ENCODE results near the gene TPSAB1. TPM values are rescaled to one million over a fixed set of nuclear protein-coding genes. Genes with fewer than 3 reads are reported as not detected.

The TPSAB1 gene
- total RNA-seq, 1 experiment from 2014 or later = not detected

GRCh38 chr16:1262846-1263221 is 22.3 kb downstream of the TPSAB1 start:
- no peak overlapping the region for H3K27ac Mint-ChIP-seq (ENCODE audit: unreplicated experiment)
- H3K36me3 ChIP-seq (ENCODE audit: control insufficient read depth, insufficient read depth, low read length) = no peaks in the 10 kb centered on the region
- no peak overlapping the region for H3K4me3 Mint-ChIP-seq (ENCODE audit: unreplicated experiment)
- POLR2A ChIA-PET = no interaction called here
- CTCF ChIA-PET = interaction anchor here (0.7 kb wide), 1 partner anchor 15 kb away, joined by 4 read pairs; no protein-coding TSS in a partner anchor
- H3K9me3 ChIP-seq = no peaks in the 10 kb centered on the region
- H3K27me3 Mint-ChIP-seq (ENCODE audit: insufficient read depth, unreplicated experiment) = peaks cover 9% of the 10 kb centered on the region
- DNase-seq = no peak
- no peaks in the 10 kb centered on the region; the same call in 1 of the 2 replicates for H3K27me3 ChIP-seq (replicated peaks; ENCODE audit: control insufficient read depth, insufficient read depth, low read length)
- peaks cover 11% of the 10 kb centered on the region for H3K9me3 Mint-ChIP-seq (ENCODE audit: unreplicated experiment)
- no peak overlapping the region for H3K4me3 ChIP-seq (ENCODE audit: low read depth, low read length)
- H3K4me1 Mint-ChIP-seq (ENCODE audit: low read depth, unreplicated experiment) = no peaks in the 10 kb centered on the region
- intact Hi-C loops (cut with micrococcal nuclease; ENCODE audit: unreplicated experiment) = no loop called here
- no peaks in the 10 kb centered on the region for H3K4me1 ChIP-seq
- BruUV-seq (replicated peaks) = no TSS peak
- TF ChIP-seq, protein P1, sequence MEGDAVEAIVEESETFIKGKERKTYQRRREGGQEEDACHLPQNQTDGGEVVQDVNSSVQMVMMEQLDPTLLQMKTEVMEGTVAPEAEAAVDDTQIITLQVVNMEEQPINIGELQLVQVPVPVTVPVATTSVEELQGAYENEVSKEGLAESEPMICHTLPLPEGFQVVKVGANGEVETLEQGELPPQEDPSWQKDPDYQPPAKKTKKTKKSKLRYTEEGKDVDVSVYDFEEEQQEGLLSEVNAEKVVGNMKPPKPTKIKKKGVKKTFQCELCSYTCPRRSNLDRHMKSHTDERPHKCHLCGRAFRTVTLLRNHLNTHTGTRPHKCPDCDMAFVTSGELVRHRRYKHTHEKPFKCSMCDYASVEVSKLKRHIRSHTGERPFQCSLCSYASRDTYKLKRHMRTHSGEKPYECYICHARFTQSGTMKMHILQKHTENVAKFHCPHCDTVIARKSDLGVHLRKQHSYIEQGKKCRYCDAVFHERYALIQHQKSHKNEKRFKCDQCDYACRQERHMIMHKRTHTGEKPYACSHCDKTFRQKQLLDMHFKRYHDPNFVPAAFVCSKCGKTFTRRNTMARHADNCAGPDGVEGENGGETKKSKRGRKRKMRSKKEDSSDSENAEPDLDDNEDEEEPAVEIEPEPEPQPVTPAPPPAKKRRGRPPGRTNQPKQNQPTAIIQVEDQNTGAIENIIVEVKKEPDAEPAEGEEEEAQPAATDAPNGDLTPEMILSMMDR (IDR thresholded peaks at IDR 0.05; ENCODE audit: insufficient read depth in 1 of 2, low read depth in 1 of 2, low read length in 1 of 2, severe bottlenecking in 1 of 2, unreplicated experiment in 1 of 2) = no peak
- H3K36me3 Mint-ChIP-seq (ENCODE audit: insufficient read depth, unreplicated experiment) = peaks cover 5% of the 10 kb centered on the region

GRCh38 chr16:1263591-1264344 is 23.3 kb downstream of the TPSAB1 start:
- no peaks in the 10 kb centered on the region; the same call in 1 of the 2 replicates for H3K27me3 ChIP-seq (replicated peaks; ENCODE audit: control insufficient read depth, insufficient read depth, low read length)
- no peaks in the 10 kb centered on the region for H3K4me1 Mint-ChIP-seq (ENCODE audit: low read depth, unreplicated experiment)
- intact Hi-C loops (cut with micrococcal nuclease; ENCODE audit: unreplicated experiment) = no loop called here
- H3K4me3 ChIP-seq (ENCODE audit: low read depth, low read length) = no peak overlapping the region
- TF ChIP-seq, protein P1 (IDR thresholded peaks at IDR 0.05; ENCODE audit: insufficient read depth in 1 of 2, low read depth in 1 of 2, low read length in 1 of 2, severe bottlenecking in 1 of 2, unreplicated experiment in 1 of 2) = no peak
- peaks cover 5% of the 10 kb centered on the region for H3K36me3 Mint-ChIP-seq (ENCODE audit: insufficient read depth, unreplicated experiment)
- no peak overlapping the region for H3K4me3 Mint-ChIP-seq (ENCODE audit: unreplicated experiment)
- BruUV-seq (replicated peaks) = no TSS peak
- no peak for DNase-seq
- H3K9me3 ChIP-seq = no peaks in the 10 kb centered on the region
- H3K4me1 ChIP-seq = no peaks in the 10 kb centered on the region
- peaks cover 9% of the 10 kb centered on the region for H3K27me3 Mint-ChIP-seq (ENCODE audit: insufficient read depth, unreplicated experiment)
- POLR2A ChIA-PET = no interaction called here
- H3K9me3 Mint-ChIP-seq (ENCODE audit: unreplicated experiment) = peaks cover 11% of the 10 kb centered on the region
- no peak overlapping the region for H3K27ac Mint-ChIP-seq (ENCODE audit: unreplicated experiment)
- no peaks in the 10 kb centered on the region for H3K36me3 ChIP-seq (ENCODE audit: control insufficient read depth, insufficient read depth, low read length)
- CTCF ChIA-PET = no interaction called here

DNA sequence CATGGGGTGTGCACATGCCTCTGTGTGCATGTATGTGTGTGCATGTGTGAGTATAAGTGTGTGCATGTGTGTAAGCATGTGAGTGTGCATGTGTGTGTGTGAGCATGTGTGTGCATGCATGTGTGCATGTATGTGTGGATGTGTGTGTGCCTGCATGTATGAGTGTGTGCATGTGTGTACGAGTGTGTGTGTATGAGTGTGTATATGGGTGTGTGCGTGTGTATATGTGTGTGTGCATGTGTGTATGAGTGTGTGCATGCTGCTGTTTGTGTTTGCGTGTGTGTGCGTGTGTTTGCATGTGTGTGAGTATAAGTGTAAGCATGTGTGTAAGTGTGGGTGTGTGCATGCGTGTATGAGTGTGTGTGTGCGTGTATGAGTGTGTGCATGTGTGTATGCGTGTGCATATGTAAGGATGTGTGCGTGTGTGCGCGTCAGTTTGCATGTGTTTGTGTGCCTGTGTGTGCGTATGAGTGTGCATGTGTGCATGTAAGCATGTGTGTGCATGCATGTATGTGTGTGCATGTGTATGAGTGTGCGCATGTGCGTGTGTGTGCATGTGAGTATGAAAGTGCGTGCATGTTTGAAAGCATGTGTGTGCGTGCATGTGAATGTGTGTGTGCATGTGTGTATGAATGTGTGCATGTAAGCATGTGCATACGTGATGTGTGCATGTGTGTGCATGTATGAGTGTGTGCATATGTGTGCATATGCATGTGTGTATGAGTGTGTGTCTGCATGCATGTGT is 24.0 kb downstream of the TPSAB1 start:
- intact Hi-C loops (cut with micrococcal nuclease; ENCODE audit: unreplicated experiment) = no loop called here
- Mint-ChIP-seq H3K27ac (ENCODE audit: unreplicated experiment) (no peak overlapping the region), H3K4me1 (ENCODE audit: low read depth, unreplicated experiment) (no peaks in the 10 kb centered on the region), H3K36me3 (ENCODE audit: insufficient read depth, unreplicated experiment) (peaks cover 5% of the 10 kb centered on the region), H3K27me3 (ENCODE audit: insufficient read depth, unreplicated experiment) (peaks cover 9% of the 10 kb centered on the region), H3K4me3 (ENCODE audit: unreplicated experiment) (no peak overlapping the region), H3K9me3 (ENCODE audit: unreplicated experiment) (peaks cover 11% of the 10 kb centered on the region)
- Histone ChIP-seq H3K4me1 (no peaks in the 10 kb centered on the region), H3K9me3 (no peaks in the 10 kb centered on the region), H3K4me3 (ENCODE audit: low read depth, low read length) (no peak overlapping the region), H3K36me3 (ENCODE audit: control insufficient read depth, insufficient read depth, low read length) (no peaks in the 10 kb centered on the region), H3K27me3 (replicated peaks; ENCODE audit: control insufficient read depth, insufficient read depth, low read length) (no peaks in the 10 kb centered on the region; the same call in 1 of the 2 replicates)
- BruUV-seq (replicated peaks) = no TSS peak
- POLR2A ChIA-PET = no interaction called here
- DNase-seq = no peak
- CTCF ChIA-PET = no interaction called here
- TF ChIP-seq, protein P1 (IDR thresholded peaks at IDR 0.05; ENCODE audit: insufficient read depth in 1 of 2, low read depth in 1 of 2, low read length in 1 of 2, severe bottlenecking in 1 of 2, unreplicated experiment in 1 of 2) = no peak

All from Caco-2 (cell line).